ENCODE measurements around the gene INTS11. TPM values are rescaled to one million over a fixed set of nuclear protein-coding genes. Genes with fewer than 3 reads are reported as not detected.

The INTS11 gene
- total RNA-seq, 1 experiment from 2014 or later = 189 TPM

DNA sequence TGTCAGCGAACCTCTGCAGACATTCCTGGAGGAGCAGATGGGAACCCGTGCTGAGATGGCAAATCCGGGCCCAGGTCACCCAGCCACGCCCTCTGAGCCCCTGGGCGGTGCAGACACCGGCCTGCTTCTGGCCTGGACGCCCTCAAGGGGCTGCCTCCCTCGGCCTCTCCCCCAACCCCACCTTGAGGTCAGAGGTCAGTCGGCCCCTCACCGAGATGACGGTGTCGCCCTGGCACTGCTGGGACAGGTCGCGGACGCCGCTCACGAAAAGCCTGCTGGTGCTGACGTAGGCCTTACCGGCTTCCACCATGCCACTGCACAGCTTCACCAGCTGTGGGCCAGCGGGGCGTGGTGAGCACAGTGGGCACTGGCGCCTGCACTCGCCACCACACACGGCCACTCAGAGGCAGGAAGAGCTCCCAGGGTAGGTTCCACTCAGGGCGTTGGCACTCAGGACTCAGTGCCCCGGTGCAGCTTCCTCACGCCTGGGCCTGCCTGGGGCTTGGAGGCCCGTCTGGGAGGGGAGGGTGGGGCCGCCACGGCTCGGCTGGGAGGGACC lies 21.4 kb downstream of the INTS11 start:
- peak; percentile 64 for DNase-seq
- no peaks in the 10 kb centered on the region for H3K27me3 ChIP-seq (ENCODE audit: control insufficient read depth, insufficient read depth, low read length)
- no peak overlapping the region for H3K4me3 ChIP-seq (ENCODE audit: insufficient read depth, low read depth, low read length)
- no peaks in the 10 kb centered on the region for H3K36me3 ChIP-seq (replicated peaks; ENCODE audit: control insufficient read depth, insufficient read depth, low read length)

GRCh38 chr1:1302006-1302430 lies 22.4 kb downstream of the INTS11 start:
- no peak overlapping the region for H3K4me3 ChIP-seq (ENCODE audit: insufficient read depth, low read depth, low read length)
- H3K36me3 ChIP-seq (replicated peaks; ENCODE audit: control insufficient read depth, insufficient read depth, low read length) = no peaks in the 10 kb centered on the region
- DNase-seq = peak; percentile 93
- no peaks in the 10 kb centered on the region for H3K27me3 ChIP-seq (ENCODE audit: control insufficient read depth, insufficient read depth, low read length)

- no peak for DNase-seq
- no peak overlapping the region for H3K4me3 ChIP-seq (ENCODE audit: insufficient read depth, low read depth, low read length)
- no peaks in the 10 kb centered on the region for H3K27me3 ChIP-seq (ENCODE audit: control insufficient read depth, insufficient read depth, low read length)
- H3K36me3 ChIP-seq (replicated peaks; ENCODE audit: control insufficient read depth, insufficient read depth, low read length) = no peaks in the 10 kb centered on the region; the same call in 1 of the 2 replicates
Measured at GRCh38 chr1:1300352-1300739, 24.1 kb downstream of the INTS11 start.

DNA sequence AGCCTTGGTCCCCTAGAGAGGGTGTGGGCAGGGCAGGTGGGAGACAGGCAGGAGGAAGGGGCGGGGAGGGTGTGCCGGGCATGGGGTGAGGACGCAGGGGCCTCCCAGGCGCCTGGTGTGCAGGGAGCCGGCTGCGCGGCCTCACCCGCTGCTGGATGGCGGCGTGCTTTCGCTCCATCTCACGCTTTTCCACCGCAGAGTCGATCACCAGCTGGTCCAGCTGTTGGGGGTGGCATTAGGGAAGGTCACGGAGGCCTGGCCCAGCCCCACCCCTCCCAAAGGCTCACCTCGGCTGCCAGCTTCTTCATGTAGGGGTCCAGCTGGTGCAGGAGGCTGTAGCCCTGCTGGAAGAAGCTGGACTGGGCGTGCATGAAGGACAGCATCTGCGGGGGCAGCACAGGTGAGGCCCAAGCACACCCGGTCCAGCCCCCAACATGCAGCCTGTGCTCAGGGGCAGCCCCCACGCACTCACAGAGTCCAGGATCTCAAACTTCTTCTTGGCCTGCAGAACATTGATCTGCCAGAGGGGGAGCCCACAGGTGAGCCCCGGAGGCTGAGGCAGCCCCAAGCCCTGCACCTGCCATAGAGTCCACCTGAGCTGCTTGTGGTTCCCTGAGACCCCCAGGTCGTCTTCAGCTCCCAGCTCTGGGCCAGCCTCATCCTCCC lies 24.6 kb downstream of the INTS11 start:
- peak; percentile 90 for DNase-seq
- H3K27me3 ChIP-seq (ENCODE audit: control insufficient read depth, insufficient read depth, low read length) = no peaks in the 10 kb centered on the region
- no peaks in the 10 kb centered on the region; the same call in 1 of the 2 replicates for H3K36me3 ChIP-seq (replicated peaks; ENCODE audit: control insufficient read depth, insufficient read depth, low read length)
- no peak overlapping the region for H3K4me3 ChIP-seq (ENCODE audit: insufficient read depth, low read depth, low read length)

GRCh38 chr1:1298861-1299685 lies 25.4 kb downstream of the INTS11 start:
- Histone ChIP-seq H3K4me3 (ENCODE audit: insufficient read depth, low read depth, low read length) (no peak overlapping the region), H3K27me3 (ENCODE audit: control insufficient read depth, insufficient read depth, low read length) (no peaks in the 10 kb centered on the region), H3K36me3 (replicated peaks; ENCODE audit: control insufficient read depth, insufficient read depth, low read length) (no peaks in the 10 kb centered on the region; the same call in 1 of the 2 replicates)
- peak; percentile 96 for DNase-seq

DNA sequence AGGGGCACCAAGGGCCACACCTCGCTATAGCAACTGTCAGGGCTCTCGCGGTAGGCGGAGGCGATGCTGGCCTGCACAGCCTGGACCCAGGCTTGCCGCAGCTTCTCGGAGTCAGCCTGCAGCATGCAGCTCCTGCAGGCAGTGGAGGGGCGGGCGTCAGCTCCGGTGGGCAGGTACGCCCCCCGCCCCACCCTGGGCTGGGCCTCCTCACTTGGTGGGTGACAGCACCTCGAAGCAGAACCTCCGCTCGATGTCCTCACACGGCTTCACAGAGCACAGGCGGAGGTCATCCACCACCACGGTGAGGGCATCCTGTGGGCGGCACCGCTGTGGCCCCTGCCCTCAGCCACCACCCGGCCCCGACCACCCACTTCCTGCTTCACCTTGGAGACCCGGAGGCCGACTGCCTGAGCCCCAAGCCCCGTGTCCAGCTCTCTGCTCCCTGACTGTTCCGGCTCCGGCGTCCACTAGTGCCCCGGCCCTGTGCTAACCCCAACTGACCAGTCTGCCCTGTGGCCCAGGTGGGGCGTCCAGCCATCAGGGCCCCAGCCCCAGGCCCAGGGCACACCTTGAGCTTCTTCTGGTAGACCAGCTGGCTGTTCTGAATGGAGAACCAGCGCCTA lies 26.5 kb downstream of the INTS11 start:
- no peak overlapping the region for H3K4me3 ChIP-seq (ENCODE audit: insufficient read depth, low read depth, low read length)
- H3K27me3 ChIP-seq (ENCODE audit: control insufficient read depth, insufficient read depth, low read length) = no peaks in the 10 kb centered on the region
- H3K36me3 ChIP-seq (replicated peaks; ENCODE audit: control insufficient read depth, insufficient read depth, low read length) = no peaks in the 10 kb centered on the region; the same call in 1 of the 2 replicates
- DNase-seq = no peak

- Histone ChIP-seq H3K27me3 (ENCODE audit: control insufficient read depth, insufficient read depth, low read length) (no peaks in the 10 kb centered on the region), H3K36me3 (replicated peaks; ENCODE audit: control insufficient read depth, insufficient read depth, low read length) (no peaks in the 10 kb centered on the region; the same call in 1 of the 2 replicates), H3K4me3 (ENCODE audit: insufficient read depth, low read depth, low read length) (no peak overlapping the region)
- no peak for DNase-seq
Measured at GRCh38 chr1:1296070-1297061, 28.1 kb downstream of the INTS11 start.

DNA sequence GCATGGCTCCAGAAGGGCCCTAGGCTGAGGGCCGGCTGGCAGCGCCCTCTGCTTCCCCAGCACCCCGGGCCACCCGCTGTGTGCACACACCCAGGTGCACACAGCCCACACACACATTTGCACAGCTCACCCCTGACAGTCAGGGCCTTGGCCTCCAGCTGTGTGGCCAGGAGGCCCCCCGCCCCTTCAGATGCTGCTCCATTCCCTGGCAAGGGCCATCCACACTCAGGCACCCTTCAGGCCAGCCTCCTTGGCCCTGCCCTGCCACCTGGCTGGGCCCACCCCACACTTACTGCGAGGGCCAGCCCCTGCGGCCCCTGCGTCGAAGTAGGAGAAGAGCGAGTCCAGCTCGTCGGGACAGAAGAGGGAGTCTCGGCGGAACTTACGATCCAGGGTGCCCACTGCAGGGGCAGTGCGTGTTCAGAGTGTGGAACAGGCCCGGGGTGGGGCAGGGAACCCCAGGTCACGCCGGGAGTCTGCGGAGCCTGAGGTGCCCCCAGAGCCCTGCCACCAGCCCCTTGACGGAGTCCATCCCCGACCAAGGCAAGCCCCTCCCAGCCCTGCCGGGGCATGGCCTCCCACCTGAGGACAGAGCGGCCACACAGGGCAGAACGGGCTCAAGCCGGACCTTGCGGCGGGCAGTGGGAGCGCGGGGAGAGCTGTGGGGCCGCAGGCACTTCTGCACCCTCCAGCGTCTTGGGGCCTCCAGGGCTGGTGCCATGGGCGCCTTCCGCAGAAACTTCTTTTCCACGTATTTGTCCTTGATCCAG lies 29.1 kb downstream of the INTS11 start:
- Histone ChIP-seq H3K27me3 (ENCODE audit: control insufficient read depth, insufficient read depth, low read length) (no peaks in the 10 kb centered on the region), H3K4me3 (ENCODE audit: insufficient read depth, low read depth, low read length) (no peak overlapping the region), H3K36me3 (replicated peaks; ENCODE audit: control insufficient read depth, insufficient read depth, low read length) (no peaks in the 10 kb centered on the region; the same call in 1 of the 2 replicates)
- no peak for DNase-seq

- Histone ChIP-seq H3K4me3 (ENCODE audit: insufficient read depth, low read depth, low read length) (peak overlapping the region; percentile 37), H3K27me3 (ENCODE audit: control insufficient read depth, insufficient read depth, low read length) (no peaks in the 10 kb centered on the region), H3K36me3 (replicated peaks; ENCODE audit: control insufficient read depth, insufficient read depth, low read length) (no peaks in the 10 kb centered on the region; the same call in 1 of the 2 replicates)
- DNase-seq = no peak
Measured at GRCh38 chr1:1294250-1294890, 30.1 kb downstream of the INTS11 start.

- Histone ChIP-seq H3K36me3 (replicated peaks; ENCODE audit: control insufficient read depth, insufficient read depth, low read length) (no peaks in the 10 kb centered on the region; the same call in 1 of the 2 replicates), H3K4me3 (ENCODE audit: insufficient read depth, low read depth, low read length) (peak overlapping the region; percentile 37), H3K27me3 (ENCODE audit: control insufficient read depth, insufficient read depth, low read length) (no peaks in the 10 kb centered on the region)
- peak; percentile 98 for DNase-seq
Measured at GRCh38 chr1:1293263-1294249, 30.9 kb downstream of the INTS11 start.

DNA sequence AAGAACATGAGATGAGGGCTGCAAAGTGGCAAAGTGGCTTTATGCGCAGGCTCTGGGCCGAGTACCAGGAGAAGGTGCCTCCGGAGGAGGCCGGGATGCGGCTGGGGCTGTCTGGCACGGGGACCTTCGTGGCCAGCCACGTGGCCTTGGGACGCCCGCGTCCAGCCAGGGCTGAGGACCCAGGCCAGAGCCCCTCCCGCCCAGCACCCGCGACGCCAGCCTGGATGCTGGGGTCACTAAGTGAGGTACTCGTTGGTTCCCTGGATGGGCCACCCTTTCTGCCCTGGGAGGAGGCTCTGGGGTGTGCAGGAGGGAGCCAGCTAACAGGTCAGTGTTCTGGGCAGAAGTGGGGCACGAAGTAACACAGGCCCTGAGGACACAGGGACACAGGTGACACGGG lies 31.6 kb downstream of the INTS11 start:
- Histone ChIP-seq H3K4me3 (ENCODE audit: insufficient read depth, low read depth, low read length) (no peak overlapping the region), H3K27me3 (ENCODE audit: control insufficient read depth, insufficient read depth, low read length) (no peaks in the 10 kb centered on the region), H3K36me3 (replicated peaks; ENCODE audit: control insufficient read depth, insufficient read depth, low read length) (no peaks in the 10 kb centered on the region; the same call in 1 of the 2 replicates)
- DNase-seq = no peak

DNA sequence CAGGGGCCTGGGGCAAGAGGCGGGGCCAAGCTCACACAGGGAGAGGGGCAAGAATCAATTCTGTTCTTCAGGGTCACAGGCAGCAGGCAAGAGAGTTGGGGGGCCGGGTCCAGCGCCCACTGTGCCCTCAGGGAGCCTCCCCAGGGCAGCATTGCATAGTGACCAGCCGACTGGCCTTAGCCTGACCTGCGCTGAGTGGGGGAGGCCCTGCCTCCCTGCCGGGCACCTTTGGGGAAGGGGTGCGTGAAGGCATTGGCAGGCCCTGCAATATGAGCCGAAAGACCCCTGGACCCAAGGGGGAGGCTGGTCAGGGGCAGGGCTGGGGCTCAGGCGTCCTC lies 32.0 kb downstream of the INTS11 start:
- Histone ChIP-seq H3K36me3 (replicated peaks; ENCODE audit: control insufficient read depth, insufficient read depth, low read length) (no peaks in the 10 kb centered on the region; the same call in 1 of the 2 replicates), H3K4me3 (ENCODE audit: insufficient read depth, low read depth, low read length) (no peak overlapping the region), H3K27me3 (ENCODE audit: control insufficient read depth, insufficient read depth, low read length) (no peaks in the 10 kb centered on the region)
- no peak for DNase-seq
